ENCODE results near the gene MRPL9.
A peak's percentile ranks its signal among the peaks of the same experiment; 100 is the strongest.

Gene MRPL9
- 10.3 to 24.9 (median 19.1) reads per million in 17 experiments for total RNA-seq

DNA sequence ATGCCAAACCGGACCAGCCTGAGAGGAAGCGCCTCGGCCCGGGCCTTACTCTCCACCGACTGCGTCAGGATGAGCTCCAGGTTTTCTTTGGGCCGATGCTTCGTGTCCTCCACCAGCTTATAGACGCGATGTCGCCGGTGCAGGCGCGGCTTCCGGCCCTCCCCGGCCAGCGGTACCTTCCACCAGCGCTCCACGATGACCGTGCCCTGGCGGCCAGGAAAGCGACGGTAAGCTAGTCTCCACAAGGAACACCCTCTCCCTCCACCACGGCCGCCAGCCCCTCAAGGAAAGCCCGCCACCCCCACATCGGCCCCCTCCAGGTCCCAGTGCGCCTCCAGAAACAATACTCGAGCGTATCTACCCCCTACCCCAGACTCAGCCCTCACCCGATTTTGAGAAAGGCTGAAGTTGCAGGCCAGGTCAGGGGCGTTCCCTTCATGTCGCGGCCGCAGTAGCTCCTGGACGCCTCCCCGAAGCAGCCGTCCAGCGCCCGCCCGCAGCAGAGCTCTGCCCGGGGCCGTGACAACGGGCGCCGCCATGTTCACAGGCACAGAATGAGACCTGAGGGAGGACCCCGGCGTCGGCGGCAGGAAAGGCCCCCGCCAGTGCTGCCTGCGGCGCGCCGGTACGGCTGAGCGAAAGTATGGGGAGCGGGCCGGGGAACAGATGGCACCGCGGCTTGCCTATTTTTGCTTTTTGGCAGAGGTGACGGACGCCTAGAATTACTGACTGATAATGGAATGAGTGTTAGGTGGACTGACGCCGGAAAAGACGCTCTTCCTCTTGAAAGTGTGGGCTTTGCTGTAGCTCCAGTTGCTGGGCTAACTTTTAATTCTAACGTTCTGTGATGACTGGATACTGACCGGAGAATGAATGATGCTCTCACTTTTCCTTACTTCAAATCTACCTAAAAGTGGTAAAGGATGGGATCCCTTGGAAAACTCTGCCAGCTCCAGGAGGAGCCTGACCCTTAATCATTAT, at the start of gene MRPL9:
Gene MRPL9 (minus strand): TSS at position 556 of the 981 bp plus-strand sequence. CDS start 17 bp downstream, at position 539.
- peak; percentile 78 to 92 (median 84) for DNase-seq

DNA sequence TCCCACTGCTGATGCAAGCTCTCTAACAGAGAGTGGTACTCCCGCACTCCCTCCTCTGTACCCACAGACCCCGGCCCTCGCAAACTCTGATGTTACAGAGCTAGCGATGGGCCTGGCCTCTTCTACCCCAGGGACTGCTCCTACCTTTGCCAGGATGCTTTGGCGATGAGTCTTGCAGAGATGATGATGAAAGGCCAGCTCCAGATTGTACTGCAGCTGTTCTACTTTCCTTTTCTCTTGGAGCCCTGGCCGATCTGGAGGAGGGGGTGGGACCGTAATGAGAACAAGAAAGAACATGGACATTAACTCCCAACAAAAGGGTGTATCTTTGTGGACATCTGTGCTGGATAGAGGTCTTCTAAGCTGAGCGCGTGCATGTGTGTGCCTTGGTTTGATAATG, 47.9 kb upstream of the MRPL9 start:
- no peak for DNase-seq

DNA sequence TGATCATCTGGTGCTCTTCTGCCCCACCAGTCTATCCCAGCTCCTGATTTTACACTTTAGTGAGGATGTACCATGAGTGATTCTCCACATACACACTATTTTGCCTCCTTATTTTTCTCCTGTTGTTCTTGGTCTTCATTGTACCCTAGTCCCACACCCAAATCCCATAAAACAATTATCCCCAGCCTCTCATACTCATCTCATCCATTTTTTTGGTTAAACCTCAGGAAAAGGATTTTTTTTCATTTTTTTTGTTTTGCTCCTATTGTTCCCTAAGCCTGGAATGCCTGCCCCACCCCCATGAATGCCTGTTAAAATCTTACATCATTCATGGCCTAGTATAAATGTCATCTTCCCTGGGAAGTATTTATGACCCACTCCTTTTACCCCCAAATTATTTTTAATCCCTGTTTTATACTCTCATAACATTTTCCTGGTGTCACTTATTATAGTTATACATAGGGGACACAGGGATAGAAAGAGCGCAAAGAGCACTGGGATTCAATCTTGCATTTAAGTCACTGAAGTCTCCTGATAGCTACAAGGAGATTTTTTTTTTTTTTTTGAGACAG, 46.8 kb upstream of the MRPL9 start:
- no peak for DNase-seq

DNA sequence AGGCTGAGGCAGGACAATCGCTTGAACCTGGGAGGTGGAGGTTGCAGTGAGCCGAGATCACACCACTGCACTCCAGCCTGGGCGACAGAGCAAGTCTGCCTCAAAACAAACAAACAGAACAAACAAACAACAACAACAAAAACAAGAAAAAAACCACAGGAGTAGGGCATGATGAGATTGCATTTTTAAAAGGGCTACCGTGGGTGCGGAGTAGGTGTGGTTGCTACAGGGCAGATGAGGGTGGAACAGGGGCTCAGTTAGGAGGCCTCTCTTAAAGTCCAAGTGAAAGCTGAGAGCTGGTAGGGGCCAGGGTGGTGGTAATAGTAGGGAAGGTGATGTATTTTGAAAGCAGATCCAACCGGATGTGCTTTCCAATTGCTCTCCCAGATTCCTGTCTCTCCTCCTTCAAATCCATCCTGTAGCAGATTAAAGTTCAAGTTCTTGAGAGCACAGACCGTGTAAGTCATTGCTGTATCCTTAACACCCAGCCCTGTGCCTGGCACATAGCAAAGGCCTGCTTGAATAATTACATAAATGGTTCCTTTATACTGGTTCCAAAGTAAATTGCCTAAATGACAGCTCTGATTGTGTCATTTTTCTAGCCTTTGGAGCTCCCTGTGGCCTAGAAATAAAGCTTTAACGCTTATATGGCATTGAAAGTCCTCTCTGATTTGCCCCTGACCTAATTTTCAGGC, 46.1 kb upstream of the MRPL9 start:
- no peak for DNase-seq

DNA sequence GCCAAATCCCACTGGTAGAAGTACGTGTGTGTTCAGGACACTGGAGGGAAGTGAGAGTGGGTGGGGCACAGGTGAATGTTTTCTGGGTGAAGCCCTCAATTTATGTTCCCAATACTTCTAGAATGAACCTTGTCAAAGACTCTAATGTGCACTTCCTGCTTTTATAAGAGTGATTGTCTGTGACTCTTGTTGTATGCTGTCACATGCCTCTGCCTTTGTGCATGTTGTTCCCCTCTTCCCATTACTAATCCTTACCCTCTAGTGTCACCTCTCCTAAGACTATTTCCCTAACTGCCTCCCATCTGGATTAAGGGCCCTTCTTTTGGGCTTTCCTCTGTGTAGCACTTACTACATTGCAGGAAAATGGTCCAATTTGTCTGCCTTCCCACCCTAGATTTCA, 44.5 kb upstream of the MRPL9 start:
- DNase-seq = peak; percentile 25 to 54 (median 41)

DNA sequence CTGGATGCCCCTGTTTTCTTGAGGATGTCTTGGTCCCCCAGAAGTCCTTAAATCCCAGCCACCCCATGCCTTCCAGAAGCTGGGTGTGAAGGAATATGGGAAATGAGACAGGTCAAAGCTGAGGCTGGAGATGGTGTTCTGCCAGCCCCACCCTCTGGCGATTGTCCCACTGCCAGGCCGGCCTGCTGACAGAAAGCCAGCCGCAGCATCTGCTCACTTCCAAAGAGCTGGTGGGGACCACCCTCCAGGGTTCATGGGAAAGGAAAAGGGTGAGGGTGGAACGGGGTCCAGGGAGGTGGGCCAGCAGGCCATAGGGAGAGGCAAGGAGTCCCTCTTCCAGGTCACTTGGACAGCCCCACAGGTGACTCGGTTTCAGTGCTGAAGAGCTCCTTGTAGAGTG, 43.8 kb upstream of the MRPL9 start:
- DNase-seq = no peak

DNA sequence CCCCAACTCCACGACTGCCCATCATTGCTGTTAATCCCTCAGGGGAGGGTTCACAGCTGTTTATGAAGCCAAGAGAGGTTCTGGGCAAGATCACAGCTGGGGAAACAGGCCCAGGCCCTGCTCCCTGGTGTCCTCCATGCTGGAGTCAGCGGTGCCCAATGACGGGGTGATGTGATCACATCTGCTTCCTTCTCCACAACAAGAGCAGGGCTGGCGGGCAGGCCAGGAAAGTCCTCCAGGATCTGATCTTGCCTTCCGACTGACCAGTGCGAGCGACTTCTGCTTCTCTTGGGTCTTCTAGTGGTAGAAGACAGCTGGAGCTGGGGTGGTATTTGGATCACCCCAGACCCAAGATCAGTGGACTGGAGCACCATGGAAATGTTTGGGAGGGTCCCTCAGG, 42.9 kb upstream of the MRPL9 start:
- no peak for DNase-seq

DNA sequence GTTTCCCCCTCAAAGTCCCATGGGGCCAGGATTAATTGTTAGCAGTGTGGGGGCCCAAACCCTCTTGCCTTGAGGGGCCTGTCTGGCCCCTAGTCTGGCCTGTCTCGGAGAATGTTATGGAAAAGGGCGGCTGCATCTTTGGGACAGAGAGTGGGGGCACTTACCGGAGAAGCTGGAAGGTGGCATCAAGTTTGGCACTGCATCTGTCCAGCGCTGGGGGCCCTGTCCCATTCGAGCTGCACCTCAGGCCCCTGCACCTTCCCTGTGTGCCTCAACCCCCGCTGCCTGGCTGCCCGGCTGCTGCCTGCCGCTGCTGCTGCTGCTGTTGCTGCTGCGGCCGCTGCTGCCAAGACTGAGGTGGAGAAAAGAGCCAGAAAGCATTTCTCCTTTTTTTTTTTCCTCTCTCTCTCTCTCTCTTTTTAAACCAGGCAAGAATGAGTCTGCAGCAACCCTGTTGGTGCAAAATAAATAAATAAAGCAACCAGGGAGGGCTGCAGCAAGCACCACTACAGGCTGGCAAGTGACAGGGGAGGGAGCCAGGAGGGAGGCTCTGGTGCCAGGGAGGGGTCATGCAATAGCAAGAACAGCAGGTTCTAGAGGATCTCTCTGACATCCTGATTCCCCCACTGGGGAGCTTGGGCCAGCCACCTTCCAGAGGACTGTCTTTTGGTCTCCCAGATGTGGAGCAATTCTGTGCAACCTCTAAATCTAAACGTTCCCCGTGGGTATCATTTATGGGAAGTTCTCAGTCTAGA, 41.9 kb upstream of the MRPL9 start, which contains the start of gene LINGO4:
Gene LINGO4 (minus strand): TSS at position 354 of the 755 bp plus-strand sequence. CDS start 2,715 bp downstream, outside the sequence.
- no peak for DNase-seq

DNA sequence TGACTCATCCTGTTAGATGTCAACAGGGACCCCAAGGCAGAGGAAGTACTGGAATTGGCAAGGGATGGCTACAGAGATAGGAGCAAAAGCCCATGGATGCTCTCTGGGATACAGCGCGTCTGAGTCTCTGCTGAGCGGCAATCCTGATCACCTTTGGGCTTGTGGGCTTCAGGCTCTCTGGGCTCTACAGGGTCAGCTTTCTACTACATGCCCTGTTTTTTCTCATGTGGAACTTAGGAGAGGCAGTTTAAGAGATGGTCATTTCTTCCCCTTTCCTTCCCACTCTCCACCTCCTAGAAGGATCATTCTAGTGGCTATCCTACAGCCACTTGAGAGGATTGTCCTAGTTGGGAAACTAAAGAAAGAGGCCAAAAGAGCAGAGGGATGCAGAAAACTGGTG, 40.6 kb upstream of the MRPL9 start:
- no peak for DNase-seq

DNA sequence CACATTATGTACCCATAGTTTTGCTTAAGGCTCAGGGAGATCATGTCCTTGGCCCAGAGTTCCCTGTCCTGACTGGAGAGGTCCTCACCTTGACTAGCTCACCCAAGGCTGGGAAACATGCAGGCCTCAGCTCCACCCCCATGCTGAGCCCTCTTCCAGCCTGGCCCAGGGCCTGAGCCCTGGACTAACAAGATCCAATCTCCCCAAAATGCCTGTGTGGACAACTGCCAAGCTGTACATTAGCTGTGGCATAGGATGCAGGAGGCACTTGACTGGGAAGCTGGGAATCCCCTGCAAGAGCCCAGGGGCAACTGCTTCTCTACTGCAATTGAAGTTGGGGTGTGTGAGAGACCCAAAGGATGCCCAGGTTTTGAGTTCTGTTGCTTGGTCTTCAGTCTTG, 39.9 kb upstream of the MRPL9 start:
- no peak for DNase-seq

DNA sequence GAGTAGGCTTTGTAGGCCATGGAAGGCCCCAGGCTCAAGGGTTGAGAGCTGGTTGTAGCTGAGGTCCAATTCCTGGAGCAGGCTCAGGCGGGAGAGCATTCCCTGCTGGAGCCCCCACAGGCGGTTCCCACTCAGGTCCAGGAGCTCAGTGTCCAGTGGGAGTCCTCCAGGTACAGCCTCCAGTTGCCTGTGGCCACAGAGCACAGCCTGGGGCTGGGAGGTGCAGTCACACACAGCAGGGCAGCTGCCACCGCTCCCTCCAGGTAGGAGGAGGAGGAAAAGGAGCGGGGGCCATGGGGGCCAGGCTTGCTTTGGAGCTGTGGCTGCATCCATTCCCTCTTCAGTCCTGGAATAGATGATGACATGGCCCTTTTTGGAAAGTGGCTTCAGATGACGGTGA, 39.1 kb upstream of the MRPL9 start:
- no peak for DNase-seq

DNA sequence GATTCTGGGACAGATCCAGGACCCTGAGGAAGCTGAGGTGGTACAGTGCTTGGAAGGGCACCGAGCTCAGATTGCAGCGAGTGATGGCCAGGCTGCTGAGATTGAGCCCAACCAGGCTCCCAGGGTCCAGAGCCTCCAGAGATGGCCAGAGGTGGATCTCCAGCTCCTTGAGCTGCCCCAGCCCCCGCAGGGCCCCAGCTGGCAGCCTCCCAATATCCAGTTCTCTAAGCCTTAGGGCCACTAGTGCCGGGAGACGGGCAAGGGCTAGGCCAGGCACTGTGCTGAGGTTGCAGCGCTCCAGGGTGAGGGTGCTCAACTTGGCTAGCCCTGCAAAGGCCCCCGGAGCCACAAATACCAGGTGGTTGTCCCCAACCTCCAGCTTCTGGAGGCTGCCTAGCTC, 38.5 kb upstream of the MRPL9 start:
- DNase-seq = no peak

DNA sequence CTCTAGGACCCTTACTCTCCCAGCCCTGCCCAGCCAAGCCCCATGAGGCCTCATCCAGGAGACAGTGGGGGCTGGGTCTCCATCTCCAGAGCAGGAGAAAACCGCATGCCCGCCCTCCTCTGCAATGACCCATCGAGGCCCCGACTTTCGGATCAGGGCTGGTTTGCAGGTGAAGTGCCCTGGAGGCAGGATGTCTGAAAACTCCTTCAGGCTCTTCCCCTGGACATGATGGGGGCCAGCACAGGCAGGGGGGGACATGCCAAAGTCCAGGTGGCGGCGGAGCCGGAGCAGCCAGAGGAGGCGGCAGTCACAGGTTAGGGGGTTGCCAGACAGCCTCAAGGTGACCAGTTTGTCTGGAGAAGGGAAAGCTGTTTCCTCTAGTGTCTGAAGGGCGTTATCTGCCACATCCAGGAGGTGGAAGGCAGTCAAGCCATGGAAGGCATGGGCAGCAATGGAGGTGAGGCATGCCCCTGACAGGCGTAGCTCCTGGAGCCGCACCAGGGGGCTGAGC, 38.1 kb upstream of the MRPL9 start:
- no peak for DNase-seq

DNA sequence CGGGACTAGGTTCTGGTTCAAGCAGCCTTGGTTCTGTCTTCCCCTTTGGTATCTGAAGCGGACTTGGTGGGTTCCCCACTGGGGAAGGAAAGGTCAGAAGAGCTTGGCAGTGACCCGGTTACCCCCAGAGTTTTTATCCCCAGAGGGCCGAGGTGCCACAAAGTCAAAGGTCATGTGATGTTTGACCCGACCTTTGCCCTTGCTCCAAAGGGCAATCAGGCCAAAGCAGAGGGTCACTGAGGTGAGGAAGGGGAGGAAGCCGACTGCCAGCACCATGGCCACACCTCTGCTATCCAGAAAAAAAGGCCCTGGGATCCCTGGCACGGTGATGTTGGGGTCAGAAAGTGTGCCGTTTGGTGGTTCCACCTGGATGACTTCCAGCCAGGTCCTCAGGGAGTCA, 37.5 kb upstream of the MRPL9 start:
- DNase-seq = no peak

DNA sequence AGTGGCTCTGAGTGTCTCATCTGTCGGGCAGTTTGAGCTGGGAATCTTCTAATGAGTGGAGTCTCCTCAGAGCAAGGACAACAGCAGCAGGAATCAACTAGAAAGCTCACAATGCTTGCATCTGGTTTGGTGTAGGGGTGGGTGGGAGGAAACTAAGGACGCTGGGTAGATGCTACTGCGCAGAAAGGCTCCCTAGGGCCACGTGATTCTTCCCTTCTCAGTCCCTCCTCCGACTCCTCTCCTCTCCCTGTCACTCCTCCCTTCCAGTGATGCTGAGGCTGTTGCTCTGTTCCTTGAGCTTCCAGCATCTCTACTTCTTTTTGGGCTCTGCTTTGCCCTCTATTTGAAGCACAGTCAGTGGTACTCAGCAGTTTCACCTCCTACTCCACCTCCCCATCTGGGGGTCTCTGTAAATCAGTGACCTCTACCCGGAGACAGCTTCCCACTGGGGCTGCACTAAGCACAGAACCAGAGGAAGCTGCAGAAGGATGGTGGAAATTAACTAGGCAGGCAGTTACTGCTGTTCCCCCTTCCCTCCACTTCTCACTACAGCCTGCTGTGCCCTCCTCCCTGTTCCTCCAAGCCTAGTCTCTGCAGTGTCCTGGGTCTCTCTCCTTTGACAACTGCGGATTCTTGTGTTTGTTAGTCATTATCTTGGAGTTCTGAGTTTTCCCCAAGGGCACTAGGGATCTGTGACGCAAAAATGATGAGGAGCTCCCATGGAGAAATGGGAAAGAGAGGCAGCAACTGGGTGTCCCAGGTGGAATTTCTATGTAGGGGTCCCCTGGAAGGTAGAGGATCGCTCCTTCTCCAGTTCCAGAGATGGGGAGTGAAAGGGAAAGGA, 36.1 kb upstream of the MRPL9 start:
- DNase-seq = no peak

DNA sequence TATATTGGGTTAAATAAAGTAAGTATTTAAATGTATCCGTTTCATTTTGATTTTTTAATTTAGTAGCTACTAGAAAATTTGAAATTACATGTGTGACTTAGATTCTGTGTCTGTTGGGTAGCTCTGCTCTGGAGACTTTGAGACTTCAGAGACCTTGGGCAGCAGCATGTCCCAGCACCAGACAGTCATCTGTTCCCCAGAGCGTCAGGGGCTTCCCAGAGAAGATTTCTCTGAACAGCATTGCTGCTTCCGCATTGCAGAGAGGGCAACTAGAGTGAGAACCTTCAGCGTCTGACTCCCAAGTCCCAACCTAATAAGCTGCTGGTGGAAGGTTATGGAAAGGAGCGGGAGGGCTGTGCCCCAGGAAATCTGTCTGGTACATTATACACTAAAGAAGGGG, 35.3 kb upstream of the MRPL9 start:
- no peak for DNase-seq

DNA sequence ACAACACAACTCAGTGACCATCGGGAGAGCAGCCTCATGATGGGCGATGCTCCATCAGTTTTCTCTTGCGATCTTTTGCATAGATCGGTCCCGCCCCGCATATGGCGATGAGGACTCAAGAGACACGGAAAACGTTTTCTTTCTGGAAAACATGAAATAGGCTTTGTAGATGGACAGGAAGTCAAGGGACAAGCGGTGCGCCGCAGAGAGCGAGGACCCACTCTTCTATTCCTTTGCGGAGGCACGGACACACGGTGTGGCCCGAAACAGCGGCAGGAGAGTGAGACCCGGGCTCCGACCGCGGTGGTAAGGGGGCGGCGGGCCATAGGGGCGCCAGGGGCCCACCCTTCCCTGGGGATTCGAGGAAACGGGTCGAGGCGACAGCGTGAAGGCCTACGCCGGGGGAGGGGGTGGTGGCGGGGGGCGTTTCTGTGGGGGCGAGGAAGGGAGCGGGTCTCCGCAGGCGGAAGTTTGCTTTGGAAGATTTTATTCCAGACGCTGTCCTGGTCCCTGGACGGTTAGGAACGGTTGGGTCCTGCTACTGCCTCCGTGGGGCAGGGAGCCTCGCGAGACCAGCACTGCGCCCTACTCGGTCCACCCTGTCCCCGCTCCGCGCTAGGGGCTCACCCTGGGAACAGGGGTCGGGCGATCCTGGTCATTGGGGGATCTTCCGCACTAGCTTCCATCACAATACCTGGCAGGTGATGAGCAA, 27.8 kb upstream of the MRPL9 start:
- DNase-seq = peak; percentile 9 to 62 (median 44)

DNA sequence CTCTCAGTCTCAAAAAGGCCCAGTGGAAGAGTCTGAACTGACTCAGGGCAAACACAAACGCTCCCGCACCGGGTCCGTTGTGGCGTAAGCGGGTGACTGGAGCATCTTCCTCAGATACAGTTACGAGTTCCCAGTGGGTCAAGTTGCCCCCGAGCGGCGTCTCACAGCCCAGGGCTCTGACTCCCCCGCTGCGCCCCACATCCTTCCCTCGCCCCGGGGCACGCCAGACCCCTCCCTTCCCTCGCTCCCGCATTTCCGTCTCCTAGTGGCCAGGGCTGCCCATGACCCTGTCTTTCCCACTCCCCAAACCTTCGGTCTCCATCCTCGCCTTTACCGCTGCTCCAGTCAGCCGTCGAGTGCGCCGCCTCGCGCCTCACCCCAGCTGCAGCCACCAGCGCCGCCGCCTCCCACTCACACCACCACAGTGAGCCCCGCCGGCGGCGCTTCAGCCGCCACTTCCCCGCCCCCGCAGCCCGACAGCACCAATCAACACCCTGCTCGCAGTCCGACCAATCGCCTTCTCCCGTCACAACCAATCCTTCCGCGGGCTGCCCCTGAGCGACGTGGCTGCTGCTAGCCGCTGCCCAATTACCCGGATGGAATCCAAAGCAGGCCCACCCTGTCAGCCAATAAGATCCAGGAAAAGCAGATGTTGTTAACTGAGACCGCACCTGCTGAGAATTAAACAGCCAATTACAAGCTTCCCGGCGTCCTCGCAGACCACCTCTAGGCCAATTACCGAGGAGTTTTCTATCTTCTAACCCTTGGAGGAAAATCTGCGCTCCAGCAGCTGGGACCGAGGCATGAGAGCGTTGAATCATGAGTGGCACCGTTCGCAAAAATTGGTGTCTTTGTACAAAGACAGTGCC, 27.0 kb upstream of the MRPL9 start, which contains the start of gene TDRKH:
Gene TDRKH (minus strand): TSS at position 430 of the 869 bp plus-strand sequence. CDS start 7,478 bp downstream, outside the sequence.
- peak; percentile 98 to 99 (median 99) for DNase-seq

DNA sequence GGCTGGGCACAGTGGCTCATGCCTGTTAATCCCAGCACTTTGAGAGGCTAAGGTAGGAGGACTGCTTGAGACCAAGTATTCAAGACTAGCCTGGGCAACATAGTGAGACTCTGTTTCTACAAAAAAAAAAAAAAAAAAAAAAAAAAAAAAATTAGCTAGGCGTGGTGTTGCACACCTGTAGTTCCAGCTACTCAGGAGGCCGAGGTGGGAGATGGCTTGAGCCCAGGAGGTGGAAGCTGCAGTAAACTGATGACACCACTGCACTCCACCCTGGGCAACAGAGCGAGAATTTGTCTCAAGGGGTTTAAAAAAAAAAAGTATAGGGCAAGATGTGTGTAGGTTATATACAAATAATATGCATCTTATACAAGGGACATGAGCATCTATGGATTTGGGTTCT, 24.4 kb upstream of the MRPL9 start:
- DNase-seq = no peak
